Measurements from ENCODE around the gene GIPC2.
A peak's percentile ranks its signal among the peaks of the same experiment; 100 is the strongest.

Gene GIPC2

GRCh38 chr1:78036450-78036849 is 9.3 kb upstream of the GIPC2 start:
- DNase-seq (ENCODE audit: low read depth), result no peak

GRCh38 chr1:78038071-78038470 is 7.7 kb upstream of the GIPC2 start:
- H3K4me3 ChIP-seq (ENCODE audit: control insufficient read depth, low read depth, low read length), result no peak overlapping the region
- peak; percentile 65 for DNase-seq (ENCODE audit: low read depth)
- TF ChIP-seq CTCF (conservative IDR thresholded peaks at IDR 0.05; ENCODE audit: control insufficient read depth, insufficient read depth, low read depth, low read length), result no peak

More at GRCh38 chr1:78036450-78036849, 9.3 kb upstream of the GIPC2 start:
- H3K4me3 ChIP-seq (ENCODE audit: control insufficient read depth, low read depth, low read length), result no peak overlapping the region
- TF ChIP-seq CTCF (conservative IDR thresholded peaks at IDR 0.05; ENCODE audit: control insufficient read depth, insufficient read depth, low read depth, low read length), result no peak

- H3K4me3 ChIP-seq (ENCODE audit: control insufficient read depth, low read depth, low read length), result no peak overlapping the region
- TF ChIP-seq CTCF (conservative IDR thresholded peaks at IDR 0.05; ENCODE audit: control insufficient read depth, insufficient read depth, low read depth, low read length), result no peak
- DNase-seq (ENCODE audit: low read depth), result peak; percentile 70
Observed at GRCh38 chr1:78038491-78038939, 7.3 kb upstream of the GIPC2 start.

GRCh38 chr1:78040484-78041089 is 5.2 kb upstream of the GIPC2 start:
- no peak for DNase-seq (ENCODE audit: low read depth)
- TF ChIP-seq CTCF (conservative IDR thresholded peaks at IDR 0.05; ENCODE audit: control insufficient read depth, insufficient read depth, low read depth, low read length), result no peak
- H3K4me3 ChIP-seq (ENCODE audit: control insufficient read depth, low read depth, low read length), result no peak overlapping the region

- no peak overlapping the region for H3K4me3 ChIP-seq (ENCODE audit: control insufficient read depth, low read depth, low read length)
- DNase-seq (ENCODE audit: low read depth), result no peak
- TF ChIP-seq CTCF (conservative IDR thresholded peaks at IDR 0.05; ENCODE audit: control insufficient read depth, insufficient read depth, low read depth, low read length), result no peak
Observed at GRCh38 chr1:78043436-78043835, 2.3 kb upstream of the GIPC2 start.

- H3K4me3 ChIP-seq (ENCODE audit: control insufficient read depth, low read depth, low read length), result peak overlapping the region; percentile 46
- peak; percentile 41 for DNase-seq (ENCODE audit: low read depth)
- no peak for TF ChIP-seq CTCF (conservative IDR thresholded peaks at IDR 0.05; ENCODE audit: control insufficient read depth, insufficient read depth, low read depth, low read length)
Observed at GRCh38 chr1:78044796-78045562, 787 bp upstream of the GIPC2 start.

Measured in fibroblast of mammary gland (primary cell).